ENCODE measurements around the gene PRPS1. TPM values are rescaled to one million over a fixed set of nuclear protein-coding genes. Genes with fewer than 3 reads are reported as not detected.
A peak's percentile ranks its signal among the peaks of the same experiment; 100 is the strongest.

Gene PRPS1
- total and polyA plus RNA-seq, 9 of the 15 experiments (the other 6 are each of a cell fraction or from before 2014, with no cell fraction given): 47.8 to 175 (median 79.6) TPM

DNA sequence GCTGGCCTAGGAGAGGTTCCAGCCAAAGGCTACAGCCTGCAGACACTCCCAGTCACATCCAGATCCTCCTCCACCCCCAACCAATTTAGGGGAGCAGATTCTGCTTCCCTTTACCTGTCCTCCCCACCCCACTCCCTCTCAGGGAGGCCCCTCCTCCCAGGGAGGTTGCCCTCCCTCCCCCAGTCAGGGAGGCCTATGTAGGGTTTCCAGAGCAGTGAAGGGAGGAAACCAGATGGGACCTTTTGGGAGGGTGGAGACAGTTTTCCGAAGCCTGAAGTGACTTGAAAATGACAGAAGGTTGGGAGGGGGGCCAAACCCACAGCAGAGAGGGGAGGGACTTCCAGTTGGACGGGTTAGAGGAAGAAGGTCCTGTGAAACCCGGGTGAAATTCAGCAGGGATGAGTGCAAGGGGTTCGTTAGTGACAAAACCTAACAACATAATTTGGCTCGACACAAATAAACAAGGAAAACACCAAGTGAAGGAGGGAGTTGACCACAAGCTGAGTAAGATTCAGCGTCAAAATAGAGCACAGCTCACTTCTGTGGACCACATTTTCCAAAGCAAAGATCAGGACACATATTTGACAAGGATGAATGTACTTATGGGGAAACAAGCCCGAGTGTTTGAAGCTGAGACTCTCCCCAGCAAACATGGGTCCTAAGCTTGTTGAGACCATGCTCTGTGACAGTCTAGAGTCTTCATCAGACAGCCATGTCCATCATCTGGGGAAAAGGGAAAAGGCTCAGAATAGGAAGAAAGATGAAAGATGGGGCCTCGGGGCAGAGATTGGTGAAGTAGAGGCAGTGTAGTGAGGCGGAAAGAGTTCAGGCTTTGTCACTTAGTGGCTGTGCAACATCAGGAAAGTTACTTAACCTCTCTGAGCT, 46.4 kb downstream of the PRPS1 start (continued):
- peak; percentile 87; the same call in 1 of the 2 replicates for TF ChIP-seq SMARCA5 (IDR thresholded peaks at IDR 0.05)
- 0 out of 2 replicates have a peak, but pooled peaks have one; percentile 51 for TF ChIP-seq CBX1 (IDR thresholded peaks at IDR 0.05; ENCODE audit: low read depth)

DNA sequence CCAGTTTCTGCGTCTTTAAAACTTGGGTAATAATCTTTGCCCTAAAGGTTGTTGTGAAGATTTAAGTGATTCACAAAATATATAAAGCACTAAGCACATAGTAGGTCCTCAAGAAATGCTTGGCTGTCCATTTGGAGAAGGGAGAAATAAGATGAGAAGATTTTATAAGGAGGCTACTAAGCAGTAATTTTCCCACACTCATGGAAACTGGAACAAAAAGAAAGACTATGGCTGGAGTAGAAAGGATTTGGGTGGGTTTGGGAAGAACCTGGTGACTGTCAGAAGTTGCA, 47.0 kb downstream of the PRPS1 start:
- Histone ChIP-seq H3K9me1 (ENCODE audit: control insufficient read depth, insufficient read depth, low read length) (no peaks in the 10 kb centered on the region), H3K27ac (ENCODE audit: extremely low read depth, low read depth, low read length) (no peak overlapping the region; the same call in 2 of the 3 replicates), H3K9me3 (replicated peaks; ENCODE audit: control insufficient read depth, insufficient read depth, low read depth, low read length) (no peaks in the 10 kb centered on the region), H3K36me3 (ENCODE audit: control insufficient read depth, insufficient read depth, low read length) (no peaks in the 10 kb centered on the region), H3K9ac (ENCODE audit: insufficient read depth in 1 of 2, low read depth in 2 of 2, low read length in 2 of 2) (peak overlapping the region in 1 of 2 experiments; percentile 86; a peak in 2 of 4 replicates), H3K27me3 (ENCODE audit: control insufficient read depth in 2 of 2, insufficient read depth in 2 of 2, low read length in 2 of 2) (no peaks in the 10 kb centered on the region), H4K20me1 (replicated peaks; ENCODE audit: control insufficient read depth, insufficient read depth, low read length) (no peaks in the 10 kb centered on the region), H3K4me3 (peak overlapping the region; percentile 58; the same call in 1 of the 2 replicates), H3K79me2 (ENCODE audit: control insufficient read depth, insufficient read depth, low read length) (peaks cover 19% of the 10 kb centered on the region), H3K4me2 (ENCODE audit: insufficient read depth, low read length) (peak overlapping the region; percentile 89), H2AFZ (ENCODE audit: low read depth, low read length) (no peak overlapping the region), H3K4me1 (replicated peaks in 1 of 2; ENCODE audit: control insufficient read depth in 2 of 2, insufficient read depth in 2 of 2, low read length in 2 of 2) (peaks cover 26 to 39% of the 10 kb centered on the region in 2 experiments; a peak in 4 of 5 replicates)
- ChIA-PET POLR2A (interaction anchor here (0.6 to 1.2 kb wide), 2 partner anchors 10 to 85 kb away, joined by 3 to 5 read pairs; no protein-coding TSS in a partner anchor), CTCF (ENCODE audit: low intra/inter-chr PET ratio) (no interaction called here)
- DNase-seq (ENCODE audit: extremely low read depth in 1 of 4, low spot score in 3 of 4) (no peak), ATAC-seq (no peak), FAIRE-seq (no peak)
- TF ChIP-seq HMGN3 (IDR thresholded peaks at IDR 0.05; ENCODE audit: borderline replicate concordance, extremely low read depth, insufficient read length, low read depth, low read length) (no peak), CHD4 (IDR thresholded peaks at IDR 0.05; ENCODE audit: insufficient read depth, insufficient replicate concordance, low read depth, low read length, poor library complexity, severe bottlenecking) (peak; percentile 20), ZKSCAN1 (IDR thresholded peaks at IDR 0.05; ENCODE audit: low read depth, low read length) (peak; percentile 92), PHF20 (IDR thresholded peaks at IDR 0.05; ENCODE audit: partially characterized antibody) (peak; percentile 3)
- WGBS (ENCODE audit: insufficient coverage, low coverage, missing lambda C conversion rate): 38% methylated on average over 1 of the region's 1 CpG
- in situ Hi-C loops (cut with MboI): loop anchor here (5.0 kb wide), 2 partner anchors 37 to 102 kb away; partner anchors contain the start of genes NCBP2L and TSC22D3
- intact Hi-C loops (cut with micrococcal nuclease): loop anchor here (10.0 kb wide), 1 partner anchor 399 kb away; no protein-coding TSS in a partner anchor
- no TSS peak for BruUV-seq (replicated peaks)
